Cardiac fibroblast (primary cell): ENCODE measurements around the gene CRISP3.

Experiments used
- DNase-seq, 2 donors: peaks; one replicate each; pipeline versions ENCODE4 v3.0.0 to v3.0.0-alpha.2; 2010; ENCODE audit warnings: low read depth in 2 of 2
- H3K4me3 ChIP-seq, 2 donors: replicated peaks in 1 of 2; 1 replicate in 1 of 2; 2 replicates in 1 of 2; pipeline ENCODE4 v1.5.1; 2011; ENCODE audit warnings: low read depth in 2 of 2, low read length in 2 of 2, mild to moderate bottlenecking in 2 of 2, moderate library complexity in 1 of 2
- CTCF ChIP-seq: IDR thresholded peaks from one replicate; pipeline ENCODE4 v1.5.1; 2011; ENCODE audit warnings: low read depth, mild to moderate bottlenecking, low read length, inconsistent platforms

CRISP3 gene

DNA sequence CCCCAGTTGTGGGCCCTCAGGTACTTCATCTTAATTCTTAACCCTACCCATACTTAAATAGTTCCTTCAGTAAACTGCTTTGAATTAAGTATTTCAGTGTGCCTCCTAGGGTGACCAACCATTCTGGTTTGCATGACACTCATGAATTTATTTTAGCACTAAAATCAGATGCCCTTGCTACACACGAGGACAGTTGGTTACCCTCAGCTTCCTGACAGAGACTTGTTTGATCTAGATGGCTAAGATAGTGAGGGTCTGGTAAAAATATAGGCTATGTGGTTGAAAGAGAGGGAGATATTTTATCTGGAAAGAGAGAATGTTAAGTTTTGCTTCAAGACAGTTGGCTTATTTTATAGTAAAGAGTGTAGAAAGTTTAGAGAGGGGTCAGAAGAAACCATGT lies 32.3 kb upstream of the CRISP3 start:
- DNase-seq: no peak
- H3K4me3 ChIP-seq: no peak overlapping the region
- TF ChIP-seq CTCF: no peak

- TF ChIP-seq CTCF: no peak
- no peak overlapping the region for H3K4me3 ChIP-seq
- DNase-seq: no peak
Observed at GRCh38 chr6:49775043-49775442, 30.9 kb upstream of the CRISP3 start.

DNA sequence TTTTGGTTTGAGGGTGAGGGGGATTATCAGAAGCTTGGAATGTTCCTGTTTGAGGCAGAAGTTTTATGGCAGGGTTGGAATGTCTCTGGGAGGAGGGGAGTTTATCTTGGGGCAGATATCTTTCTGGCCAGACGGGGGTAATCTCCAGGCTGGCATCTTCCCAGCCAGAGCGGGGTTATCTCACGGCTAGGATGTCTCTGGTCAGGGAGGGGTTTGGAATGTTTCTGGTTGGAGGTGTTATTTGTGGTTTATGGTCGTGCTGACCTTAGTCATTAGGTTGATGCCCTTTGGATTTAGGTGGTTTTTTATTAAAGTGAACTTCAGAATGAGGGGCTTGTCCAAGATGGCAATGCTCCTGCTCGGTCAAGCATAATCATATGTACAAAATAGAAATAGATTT lies 28.1 kb upstream of the CRISP3 start:
- no peak overlapping the region for H3K4me3 ChIP-seq
- no peak for TF ChIP-seq CTCF

DNA sequence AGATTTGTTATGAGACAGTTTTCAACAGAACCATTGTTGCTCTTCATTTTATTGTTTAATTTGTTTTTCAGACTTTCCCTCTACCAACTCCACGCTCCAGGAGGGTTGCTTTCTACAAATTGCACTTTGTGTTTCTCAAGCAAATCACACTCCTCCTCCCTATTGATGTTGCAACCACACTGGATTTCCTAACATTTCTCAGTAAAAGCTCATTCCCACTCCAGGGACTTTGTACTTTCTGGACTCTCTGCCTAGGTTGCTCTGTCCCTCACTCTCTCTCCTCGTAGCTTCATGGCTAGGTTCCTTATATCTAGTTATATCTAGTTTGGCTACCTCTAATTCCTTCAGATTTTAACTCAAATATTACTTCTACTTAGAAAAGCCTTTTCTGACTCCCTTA lies 22.6 kb upstream of the CRISP3 start:
- H3K4me3 ChIP-seq: no peak overlapping the region
- no peak for TF ChIP-seq CTCF
- no peak for DNase-seq

More for the DNA sequence above, 28.1 kb upstream of the CRISP3 start:
- no peak for DNase-seq

DNA sequence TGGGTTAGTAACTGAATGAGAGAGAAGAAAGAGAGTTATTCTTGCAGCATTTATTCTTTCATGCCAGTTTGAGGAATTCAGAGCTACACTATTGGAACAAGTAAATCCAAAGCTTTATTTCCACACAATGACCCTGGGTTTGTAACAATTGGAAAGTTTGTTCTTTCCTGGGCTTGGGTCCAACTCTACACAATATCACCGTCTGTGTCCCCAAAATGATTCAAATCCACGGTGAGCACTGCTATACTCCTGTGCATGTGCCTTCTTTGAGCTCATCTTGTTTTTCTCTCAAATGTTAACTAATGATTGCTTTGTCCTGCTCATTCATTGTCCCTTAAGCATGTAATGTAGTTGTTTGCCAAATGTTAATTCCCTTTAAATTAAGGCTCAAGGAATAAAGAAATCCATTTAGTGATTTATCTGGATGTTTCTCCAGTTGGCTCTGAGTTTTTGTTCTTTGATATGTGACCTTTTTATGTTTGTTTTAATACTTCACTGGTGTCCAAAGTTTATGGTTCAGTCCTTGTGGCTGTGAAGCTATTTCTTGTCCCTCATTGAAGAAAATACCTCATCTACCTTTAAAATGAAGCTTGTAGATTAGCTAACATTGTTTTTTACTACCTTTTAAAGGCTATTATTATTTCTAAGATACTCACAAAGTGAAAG lies 20.5 kb upstream of the CRISP3 start:
- no peak overlapping the region for H3K4me3 ChIP-seq
- no peak for DNase-seq
- no peak for TF ChIP-seq CTCF

DNA sequence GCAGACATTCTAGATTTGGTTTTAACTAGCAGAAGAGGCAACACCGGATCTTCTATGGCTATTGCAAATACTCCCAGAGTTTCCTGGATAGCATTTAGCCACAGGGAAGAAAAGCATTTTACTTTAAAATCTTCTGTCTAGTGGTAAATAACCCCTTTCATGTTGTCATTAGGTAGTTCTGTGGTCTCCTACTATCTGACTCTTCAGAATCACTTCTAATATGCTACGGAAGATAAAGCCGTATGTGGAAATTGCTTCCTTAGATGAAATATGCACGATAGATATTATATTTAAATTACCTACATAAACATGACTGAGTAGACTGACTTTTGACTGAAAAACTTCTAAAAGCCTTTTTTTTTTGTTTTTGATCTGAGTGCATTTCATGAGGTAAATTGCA lies 759 bp downstream of the CRISP3 start:
- no peak for TF ChIP-seq CTCF
- DNase-seq: no peak
- H3K4me3 ChIP-seq: no peak overlapping the region

- H3K4me3 ChIP-seq: no peak overlapping the region
Observed at GRCh38 chr6:49739423-49739822, 4.8 kb downstream of the CRISP3 start.

More at GRCh38 chr6:49739423-49739822, 4.8 kb downstream of the CRISP3 start:
- TF ChIP-seq CTCF: no peak
- DNase-seq: no peak
